ENCODE data around the gene DLX3.

DNA sequence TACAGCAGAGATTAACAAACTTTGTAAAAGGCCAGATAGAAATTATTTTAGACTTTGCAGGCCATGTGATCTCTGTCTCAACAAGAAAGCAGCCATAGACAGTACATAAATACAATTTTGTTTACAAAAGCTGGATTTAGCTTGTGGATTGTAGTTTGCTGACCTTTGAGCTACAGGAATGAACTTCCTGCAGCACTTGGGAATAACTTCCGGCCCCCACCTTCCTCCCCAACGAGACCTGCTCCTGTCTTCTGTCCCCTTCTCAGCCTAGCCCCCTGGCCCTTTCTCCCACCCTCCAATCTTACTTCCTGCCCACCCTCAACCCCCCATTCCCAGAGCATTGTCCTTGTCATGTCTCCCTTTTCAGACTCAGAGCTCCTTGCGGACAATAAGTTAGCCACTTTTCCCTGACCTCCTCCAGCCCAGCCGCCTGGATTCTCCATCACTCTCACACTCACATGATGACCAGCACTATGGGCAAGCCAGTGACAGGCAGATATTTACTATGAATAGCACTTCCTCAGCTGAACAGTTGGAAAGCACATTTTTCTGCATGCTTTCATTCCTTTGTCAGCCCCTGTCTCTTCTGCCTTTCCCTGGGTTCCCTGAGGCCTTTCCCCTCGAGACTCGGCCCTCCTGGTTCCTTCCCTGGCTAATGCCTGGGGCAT, 27.6 kb upstream of the DLX3 start:
- TF ChIP-seq, protein P1, sequence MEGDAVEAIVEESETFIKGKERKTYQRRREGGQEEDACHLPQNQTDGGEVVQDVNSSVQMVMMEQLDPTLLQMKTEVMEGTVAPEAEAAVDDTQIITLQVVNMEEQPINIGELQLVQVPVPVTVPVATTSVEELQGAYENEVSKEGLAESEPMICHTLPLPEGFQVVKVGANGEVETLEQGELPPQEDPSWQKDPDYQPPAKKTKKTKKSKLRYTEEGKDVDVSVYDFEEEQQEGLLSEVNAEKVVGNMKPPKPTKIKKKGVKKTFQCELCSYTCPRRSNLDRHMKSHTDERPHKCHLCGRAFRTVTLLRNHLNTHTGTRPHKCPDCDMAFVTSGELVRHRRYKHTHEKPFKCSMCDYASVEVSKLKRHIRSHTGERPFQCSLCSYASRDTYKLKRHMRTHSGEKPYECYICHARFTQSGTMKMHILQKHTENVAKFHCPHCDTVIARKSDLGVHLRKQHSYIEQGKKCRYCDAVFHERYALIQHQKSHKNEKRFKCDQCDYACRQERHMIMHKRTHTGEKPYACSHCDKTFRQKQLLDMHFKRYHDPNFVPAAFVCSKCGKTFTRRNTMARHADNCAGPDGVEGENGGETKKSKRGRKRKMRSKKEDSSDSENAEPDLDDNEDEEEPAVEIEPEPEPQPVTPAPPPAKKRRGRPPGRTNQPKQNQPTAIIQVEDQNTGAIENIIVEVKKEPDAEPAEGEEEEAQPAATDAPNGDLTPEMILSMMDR (conservative IDR thresholded peaks at IDR 0.05), result no peak
- TF ChIP-seq EZH2 (IDR thresholded peaks at IDR 0.05; ENCODE audit: low read depth), result no peak

Data from PC-9 (cell line).